ENCODE data around the gene NAV2. TPM values are rescaled to one million over a fixed set of nuclear protein-coding genes. Genes with fewer than 3 reads are reported as not detected.

The NAV2 gene
- total RNA-seq, 1 experiment from 2014 or later = 2.1 TPM

DNA sequence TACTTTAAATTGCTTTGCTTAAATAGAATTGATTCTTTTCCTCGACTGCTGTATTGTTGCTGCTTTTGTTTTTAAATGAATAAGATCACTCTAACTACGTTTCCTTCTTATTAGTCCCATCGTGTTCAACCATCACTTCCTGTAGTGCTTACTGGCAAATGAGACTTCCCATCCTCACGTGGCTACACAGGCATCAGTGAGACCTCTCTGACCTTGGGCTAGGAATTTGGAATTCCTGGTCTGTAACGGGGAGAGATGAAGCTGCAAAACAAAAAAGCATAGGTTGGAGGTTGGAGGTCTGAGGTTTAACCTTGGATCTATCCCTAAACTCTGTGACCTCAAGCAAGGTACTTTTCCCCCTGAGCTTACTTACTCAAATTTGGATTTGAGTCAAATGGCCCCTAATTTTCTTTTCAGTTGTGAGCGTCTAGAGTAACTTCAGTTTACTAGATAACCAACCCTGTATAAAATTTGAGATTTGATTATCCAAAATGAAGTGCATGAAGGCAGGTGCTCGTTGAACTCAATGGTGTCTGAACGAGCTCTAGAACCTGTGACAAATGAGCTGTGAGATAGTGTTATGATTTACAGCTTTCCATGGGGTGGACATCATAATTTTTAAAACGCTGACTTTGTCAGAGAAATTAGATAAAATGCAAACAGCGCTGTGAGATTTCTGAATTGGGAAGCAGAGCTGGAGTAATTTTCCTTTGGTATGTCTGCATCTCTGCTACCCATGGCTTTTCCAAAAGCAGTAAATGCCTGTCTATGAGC is 296.4 kb downstream of the NAV2 start:
- no peak overlapping the region for H3K4me3 ChIP-seq (replicated peaks in 1 of 2; ENCODE audit: low read depth in 1 of 2, low read length in 2 of 2)
- H4K20me1 ChIP-seq (ENCODE audit: insufficient read depth) = no peaks in the 10 kb centered on the region
- H3K9me2 ChIP-seq (ENCODE audit: insufficient read depth) = no peaks in the 10 kb centered on the region
- no peak overlapping the region for H2AFZ ChIP-seq (ENCODE audit: low read depth, low read length, poor library complexity, severe bottlenecking)
- intact Hi-C loops (cut with micrococcal nuclease) = no loop called here
- H3K4me2 ChIP-seq (ENCODE audit: low read length) = no peak overlapping the region
- RAD21 ChIA-PET (ENCODE audit: low non-redundant PET in 1 of 2, low total read pairs in 2 of 2, uncharacterized antibody in 2 of 2, unreplicated experiment in 2 of 2) = no interaction called here
- H3K36me3 ChIP-seq (ENCODE audit: control insufficient read depth in 1 of 2, insufficient read depth in 2 of 2, low read length in 2 of 2) = no peaks in the 10 kb centered on the region
- no peak overlapping the region for H3K9ac ChIP-seq (ENCODE audit: low read length)
- ATAC-seq (no peak), DNase-seq (ENCODE audit: low read depth, low spot score) (no peak)
- no peaks in the 10 kb centered on the region for H3K79me2 ChIP-seq (ENCODE audit: insufficient read depth, low read length)
- POLR2A ChIA-PET = no interaction called here
- no TSS peak for BruUV-seq (replicated peaks)
- no peaks in the 10 kb centered on the region for H3K4me1 ChIP-seq (ENCODE audit: control insufficient read depth in 1 of 2, insufficient read depth in 2 of 2, low read length in 2 of 2)
- no peak for TF ChIP-seq SIN3A (IDR thresholded peaks at IDR 0.05; ENCODE audit: low read depth)
- no peak for TF ChIP-seq ZFX (IDR thresholded peaks at IDR 0.05)
- TF ChIP-seq JUND (IDR thresholded peaks at IDR 0.05) = no peak
- no peak for TF ChIP-seq RAD21 (IDR thresholded peaks at IDR 0.05; ENCODE audit: low read depth)
- TF ChIP-seq, protein P1, sequence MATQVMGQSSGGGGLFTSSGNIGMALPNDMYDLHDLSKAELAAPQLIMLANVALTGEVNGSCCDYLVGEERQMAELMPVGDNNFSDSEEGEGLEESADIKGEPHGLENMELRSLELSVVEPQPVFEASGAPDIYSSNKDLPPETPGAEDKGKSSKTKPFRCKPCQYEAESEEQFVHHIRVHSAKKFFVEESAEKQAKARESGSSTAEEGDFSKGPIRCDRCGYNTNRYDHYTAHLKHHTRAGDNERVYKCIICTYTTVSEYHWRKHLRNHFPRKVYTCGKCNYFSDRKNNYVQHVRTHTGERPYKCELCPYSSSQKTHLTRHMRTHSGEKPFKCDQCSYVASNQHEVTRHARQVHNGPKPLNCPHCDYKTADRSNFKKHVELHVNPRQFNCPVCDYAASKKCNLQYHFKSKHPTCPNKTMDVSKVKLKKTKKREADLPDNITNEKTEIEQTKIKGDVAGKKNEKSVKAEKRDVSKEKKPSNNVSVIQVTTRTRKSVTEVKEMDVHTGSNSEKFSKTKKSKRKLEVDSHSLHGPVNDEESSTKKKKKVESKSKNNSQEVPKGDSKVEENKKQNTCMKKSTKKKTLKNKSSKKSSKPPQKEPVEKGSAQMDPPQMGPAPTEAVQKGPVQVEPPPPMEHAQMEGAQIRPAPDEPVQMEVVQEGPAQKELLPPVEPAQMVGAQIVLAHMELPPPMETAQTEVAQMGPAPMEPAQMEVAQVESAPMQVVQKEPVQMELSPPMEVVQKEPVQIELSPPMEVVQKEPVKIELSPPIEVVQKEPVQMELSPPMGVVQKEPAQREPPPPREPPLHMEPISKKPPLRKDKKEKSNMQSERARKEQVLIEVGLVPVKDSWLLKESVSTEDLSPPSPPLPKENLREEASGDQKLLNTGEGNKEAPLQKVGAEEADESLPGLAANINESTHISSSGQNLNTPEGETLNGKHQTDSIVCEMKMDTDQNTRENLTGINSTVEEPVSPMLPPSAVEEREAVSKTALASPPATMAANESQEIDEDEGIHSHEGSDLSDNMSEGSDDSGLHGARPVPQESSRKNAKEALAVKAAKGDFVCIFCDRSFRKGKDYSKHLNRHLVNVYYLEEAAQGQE (IDR thresholded peaks at IDR 0.05; ENCODE audit: low read depth) = no peak
- no peak for TF ChIP-seq CBX3 (IDR thresholded peaks at IDR 0.05; ENCODE audit: low read depth)
- no peak for TF ChIP-seq TCF7L2 (IDR thresholded peaks at IDR 0.05; ENCODE audit: borderline replicate concordance, extremely low read depth, insufficient read depth, insufficient read length)
- TF ChIP-seq, protein P2, sequence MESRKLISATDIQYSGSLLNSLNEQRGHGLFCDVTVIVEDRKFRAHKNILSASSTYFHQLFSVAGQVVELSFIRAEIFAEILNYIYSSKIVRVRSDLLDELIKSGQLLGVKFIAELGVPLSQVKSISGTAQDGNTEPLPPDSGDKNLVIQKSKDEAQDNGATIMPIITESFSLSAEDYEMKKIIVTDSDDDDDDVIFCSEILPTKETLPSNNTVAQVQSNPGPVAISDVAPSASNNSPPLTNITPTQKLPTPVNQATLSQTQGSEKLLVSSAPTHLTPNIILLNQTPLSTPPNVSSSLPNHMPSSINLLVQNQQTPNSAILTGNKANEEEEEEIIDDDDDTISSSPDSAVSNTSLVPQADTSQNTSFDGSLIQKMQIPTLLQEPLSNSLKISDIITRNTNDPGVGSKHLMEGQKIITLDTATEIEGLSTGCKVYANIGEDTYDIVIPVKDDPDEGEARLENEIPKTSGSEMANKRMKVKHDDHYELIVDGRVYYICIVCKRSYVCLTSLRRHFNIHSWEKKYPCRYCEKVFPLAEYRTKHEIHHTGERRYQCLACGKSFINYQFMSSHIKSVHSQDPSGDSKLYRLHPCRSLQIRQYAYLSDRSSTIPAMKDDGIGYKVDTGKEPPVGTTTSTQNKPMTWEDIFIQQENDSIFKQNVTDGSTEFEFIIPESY (IDR thresholded peaks at IDR 0.05; ENCODE audit: extremely low read depth, insufficient replicate concordance, low read length) = no peak
- no peak for TF ChIP-seq POLR2AphosphoS5 (IDR thresholded peaks at IDR 0.05; ENCODE audit: low read depth, low read length)
- TF ChIP-seq YY1 (IDR thresholded peaks at IDR 0.05; ENCODE audit: extremely low read depth, insufficient replicate concordance, low read depth, low read length) = no peak
- no peak for TF ChIP-seq ZNF274 (IDR thresholded peaks at IDR 0.05; ENCODE audit: low read depth, low read length)
- no peak for TF ChIP-seq ELF1 (IDR thresholded peaks at IDR 0.05; ENCODE audit: borderline replicate concordance, low read depth)
- no peak for TF ChIP-seq SRF (IDR thresholded peaks at IDR 0.05; ENCODE audit: low read depth)
- H3K9me3 ChIP-seq (ENCODE audit: control insufficient read depth in 1 of 2, insufficient read depth in 1 of 2, low read depth in 1 of 2, low read length in 2 of 2) = no peaks in the 10 kb centered on the region
- peaks cover 21% of the 10 kb centered on the region for H3K27me3 ChIP-seq (ENCODE audit: insufficient read depth, low read length)
- CTCF ChIA-PET = no interaction called here
- no peak overlapping the region for H3K27ac ChIP-seq (ENCODE audit: low read depth, low read length)

Data from HCT116 (cell line).